Activated CD4-positive, alpha-beta T cell treated with anti-CD3 and anti-CD28 coated beads, Interleukin-2, amount 10 ng/mL, durations not matched to agents 7 days and 5 days (primary cell): ENCODE results near the gene PRKACB. TPM values are rescaled to one million over a fixed set of nuclear protein-coding genes. Genes with fewer than 3 reads are reported as not detected.

ENCODE experiments used
- CTCF ChIA-PET: fragments of 350-600 bp; sonication (Branson Sonifier 250); formaldehyde crosslinking; loops from one replicate; lab custom pipeline; 2021; ENCODE audit warnings: antibody characterized with exemption; lab: Charles Lee
- POLR2A ChIA-PET: fragments of 350-600 bp; sonication (Branson Sonifier 250); formaldehyde crosslinking; loops from one replicate; lab custom pipeline; 2021; ENCODE audit warnings: antibody characterized with exemption; lab: Charles Lee
- DNase-seq: peaks from one replicate; pipeline ENCODE4 v3.0.0-alpha.2; 2020
- H3K27ac Mint-ChIP-seq: one replicate; pipeline ENCODE4 v1.8.0; 2021; ENCODE audit warnings: mild to moderate bottlenecking, moderate library complexity, mixed read lengths
- H3K27me3 Mint-ChIP-seq: one replicate; pipeline ENCODE4 v1.8.0; 2021; ENCODE audit warnings: mixed read lengths
- H3K36me3 Mint-ChIP-seq: one replicate; pipeline ENCODE4 v1.8.0; 2021; ENCODE audit warnings: low read depth, mixed read lengths
- H3K4me1 Mint-ChIP-seq: one replicate; pipeline ENCODE4 v1.8.0; 2021; ENCODE audit warnings: mixed read lengths
- H3K4me3 Mint-ChIP-seq: one replicate; pipeline ENCODE4 v1.8.0; 2021; ENCODE audit warnings: mild to moderate bottlenecking, moderate library complexity, mixed read lengths
- H3K9me3 Mint-ChIP-seq: one replicate; pipeline ENCODE4 v1.8.0; 2021; ENCODE audit warnings: mixed read lengths
- total RNA-seq, 2 experiments: library from RNA; stranded (reverse); gene quantifications; one replicate each; pipeline ENCODE4 v1.2.3, GENCODE V29; 2021

The PRKACB gene
- total RNA-seq, 2 experiments from 2014 or later: 108 to 119 TPM

GRCh38 chr1:84245563-84245962 lies 101.5 kb downstream of the PRKACB start:
- ChIA-PET CTCF (no interaction called here), POLR2A (no interaction called here)
- no peak for DNase-seq
- H3K36me3 Mint-ChIP-seq: peaks cover 14% of the 10 kb centered on the region
- H3K9me3 Mint-ChIP-seq: peaks cover 4% of the 10 kb centered on the region
- H3K27ac Mint-ChIP-seq: no peak overlapping the region
- no peaks in the 10 kb centered on the region for H3K4me1 Mint-ChIP-seq
- no peak overlapping the region for H3K4me3 Mint-ChIP-seq
- no peaks in the 10 kb centered on the region for H3K27me3 Mint-ChIP-seq

- no peak for DNase-seq
- ChIA-PET POLR2A (no interaction called here), CTCF (no interaction called here)
- Mint-ChIP-seq H3K9me3 (peaks cover under 1% of the 10 kb centered on the region), H3K27me3 (no peaks in the 10 kb centered on the region), H3K4me3 (no peak overlapping the region), H3K36me3 (peaks cover 7% of the 10 kb centered on the region), H3K27ac (no peak overlapping the region), H3K4me1 (no peaks in the 10 kb centered on the region)
Measured at GRCh38 chr1:84246213-84246612, 102.1 kb downstream of the PRKACB start.

GRCh38 chr1:84247425-84248220 lies 103.6 kb downstream of the PRKACB start:
- Mint-ChIP-seq H3K4me1 (no peaks in the 10 kb centered on the region), H3K27ac (no peak overlapping the region), H3K27me3 (no peaks in the 10 kb centered on the region), H3K9me3 (peaks cover 2% of the 10 kb centered on the region), H3K36me3 (no peaks in the 10 kb centered on the region), H3K4me3 (no peak overlapping the region)
- no peak for DNase-seq
- ChIA-PET CTCF (interaction anchor here (1.2 kb wide), 1 partner anchor 10 kb away, joined by 3 read pairs; no protein-coding TSS in a partner anchor), POLR2A (no interaction called here)

- ChIA-PET POLR2A (no interaction called here), CTCF (no interaction called here)
- no peaks in the 10 kb centered on the region for H3K4me1 Mint-ChIP-seq
- H3K27me3 Mint-ChIP-seq: no peaks in the 10 kb centered on the region
- peaks cover 2% of the 10 kb centered on the region for H3K9me3 Mint-ChIP-seq
- no peaks in the 10 kb centered on the region for H3K36me3 Mint-ChIP-seq
- H3K4me3 Mint-ChIP-seq: no peak overlapping the region
- no peak overlapping the region for H3K27ac Mint-ChIP-seq
- no peak for DNase-seq
Measured at GRCh38 chr1:84250668-84251067, 106.6 kb downstream of the PRKACB start.

- CTCF ChIA-PET: no interaction called here
- Mint-ChIP-seq H3K27ac (no peak overlapping the region), H3K4me1 (no peaks in the 10 kb centered on the region), H3K36me3 (no peaks in the 10 kb centered on the region), H3K27me3 (no peaks in the 10 kb centered on the region), H3K9me3 (peaks cover 2% of the 10 kb centered on the region), H3K4me3 (no peak overlapping the region)
- DNase-seq: no peak
- POLR2A ChIA-PET: no interaction called here
Measured at GRCh38 chr1:84253036-84253435, 109.0 kb downstream of the PRKACB start.

- Mint-ChIP-seq H3K9me3 (peaks cover 2% of the 10 kb centered on the region), H3K4me3 (no peak overlapping the region), H3K4me1 (no peaks in the 10 kb centered on the region), H3K27ac (no peak overlapping the region), H3K36me3 (no peaks in the 10 kb centered on the region), H3K27me3 (no peaks in the 10 kb centered on the region)
- ChIA-PET CTCF (no interaction called here), POLR2A (no interaction called here)
- DNase-seq: no peak
Measured at GRCh38 chr1:84253891-84254290, 109.8 kb downstream of the PRKACB start.

GRCh38 chr1:84254703-84255238 lies 110.7 kb downstream of the PRKACB start:
- Mint-ChIP-seq H3K9me3 (peaks cover 2% of the 10 kb centered on the region), H3K27me3 (no peaks in the 10 kb centered on the region), H3K36me3 (no peaks in the 10 kb centered on the region), H3K4me3 (no peak overlapping the region), H3K27ac (no peak overlapping the region), H3K4me1 (no peaks in the 10 kb centered on the region)
- no peak for DNase-seq
- CTCF ChIA-PET: interaction anchor here (0.7 to 1.6 kb wide), 2 partner anchors 13 to 1112 kb away, joined by 3 to 4 read pairs; no protein-coding TSS in a partner anchor
- POLR2A ChIA-PET: no interaction called here

- no peaks in the 10 kb centered on the region for H3K36me3 Mint-ChIP-seq
- no peaks in the 10 kb centered on the region for H3K27me3 Mint-ChIP-seq
- peaks cover 2% of the 10 kb centered on the region for H3K9me3 Mint-ChIP-seq
- no peak for DNase-seq
- POLR2A ChIA-PET: no interaction called here
- no peak overlapping the region for H3K27ac Mint-ChIP-seq
- H3K4me3 Mint-ChIP-seq: no peak overlapping the region
- no peaks in the 10 kb centered on the region for H3K4me1 Mint-ChIP-seq
- CTCF ChIA-PET: interaction anchor here (1.6 kb wide), 1 partner anchor 13 kb away, joined by 4 read pairs; no protein-coding TSS in a partner anchor
Measured at GRCh38 chr1:84255582-84255981, 111.5 kb downstream of the PRKACB start.

GRCh38 chr1:84257617-84258016 lies 113.5 kb downstream of the PRKACB start:
- no peaks in the 10 kb centered on the region for H3K4me1 Mint-ChIP-seq
- no peaks in the 10 kb centered on the region for H3K27me3 Mint-ChIP-seq
- ChIA-PET CTCF (interaction anchor here (0.7 kb wide), 1 partner anchor 11 kb away, joined by 3 read pairs; no protein-coding TSS in a partner anchor), POLR2A (no interaction called here)
- H3K9me3 Mint-ChIP-seq: no peaks in the 10 kb centered on the region
- H3K4me3 Mint-ChIP-seq: no peak overlapping the region
- no peak for DNase-seq
- H3K27ac Mint-ChIP-seq: no peak overlapping the region
- H3K36me3 Mint-ChIP-seq: no peaks in the 10 kb centered on the region

GRCh38 chr1:84259376-84259775 lies 115.3 kb downstream of the PRKACB start:
- Mint-ChIP-seq H3K36me3 (no peaks in the 10 kb centered on the region), H3K27ac (no peak overlapping the region), H3K4me1 (no peaks in the 10 kb centered on the region), H3K4me3 (no peak overlapping the region), H3K27me3 (no peaks in the 10 kb centered on the region), H3K9me3 (no peaks in the 10 kb centered on the region)
- no peak for DNase-seq
- POLR2A ChIA-PET: no interaction called here
- CTCF ChIA-PET: no interaction called here

- Mint-ChIP-seq H3K4me3 (no peak overlapping the region), H3K27ac (no peak overlapping the region), H3K9me3 (no peaks in the 10 kb centered on the region), H3K36me3 (no peaks in the 10 kb centered on the region), H3K4me1 (no peaks in the 10 kb centered on the region), H3K27me3 (no peaks in the 10 kb centered on the region)
- CTCF ChIA-PET: no interaction called here
- no peak for DNase-seq
- POLR2A ChIA-PET: no interaction called here
Measured at GRCh38 chr1:84259989-84260388, 115.9 kb downstream of the PRKACB start.

GRCh38 chr1:84260852-84261518 lies 116.9 kb downstream of the PRKACB start:
- ChIA-PET CTCF (no interaction called here), POLR2A (no interaction called here)
- no peak for DNase-seq
- H3K9me3 Mint-ChIP-seq: no peaks in the 10 kb centered on the region
- H3K4me3 Mint-ChIP-seq: no peak overlapping the region
- no peaks in the 10 kb centered on the region for H3K36me3 Mint-ChIP-seq
- H3K27ac Mint-ChIP-seq: no peak overlapping the region
- H3K27me3 Mint-ChIP-seq: no peaks in the 10 kb centered on the region
- no peaks in the 10 kb centered on the region for H3K4me1 Mint-ChIP-seq

- Mint-ChIP-seq H3K27me3 (no peaks in the 10 kb centered on the region), H3K27ac (no peak overlapping the region), H3K4me1 (no peaks in the 10 kb centered on the region), H3K4me3 (no peak overlapping the region), H3K36me3 (no peaks in the 10 kb centered on the region), H3K9me3 (no peaks in the 10 kb centered on the region)
- CTCF ChIA-PET: no interaction called here
- POLR2A ChIA-PET: no interaction called here
- DNase-seq: no peak
Measured at GRCh38 chr1:84264961-84265360, 120.9 kb downstream of the PRKACB start.
